HuH-7.5 (cell line): ENCODE results near the gene CACNB2.

Experiments
- DNase-seq: peaks from one replicate; pipeline ENCODE4 v3.0.0; 2011; ENCODE audit warnings: low spot score

CACNB2 gene

DNA sequence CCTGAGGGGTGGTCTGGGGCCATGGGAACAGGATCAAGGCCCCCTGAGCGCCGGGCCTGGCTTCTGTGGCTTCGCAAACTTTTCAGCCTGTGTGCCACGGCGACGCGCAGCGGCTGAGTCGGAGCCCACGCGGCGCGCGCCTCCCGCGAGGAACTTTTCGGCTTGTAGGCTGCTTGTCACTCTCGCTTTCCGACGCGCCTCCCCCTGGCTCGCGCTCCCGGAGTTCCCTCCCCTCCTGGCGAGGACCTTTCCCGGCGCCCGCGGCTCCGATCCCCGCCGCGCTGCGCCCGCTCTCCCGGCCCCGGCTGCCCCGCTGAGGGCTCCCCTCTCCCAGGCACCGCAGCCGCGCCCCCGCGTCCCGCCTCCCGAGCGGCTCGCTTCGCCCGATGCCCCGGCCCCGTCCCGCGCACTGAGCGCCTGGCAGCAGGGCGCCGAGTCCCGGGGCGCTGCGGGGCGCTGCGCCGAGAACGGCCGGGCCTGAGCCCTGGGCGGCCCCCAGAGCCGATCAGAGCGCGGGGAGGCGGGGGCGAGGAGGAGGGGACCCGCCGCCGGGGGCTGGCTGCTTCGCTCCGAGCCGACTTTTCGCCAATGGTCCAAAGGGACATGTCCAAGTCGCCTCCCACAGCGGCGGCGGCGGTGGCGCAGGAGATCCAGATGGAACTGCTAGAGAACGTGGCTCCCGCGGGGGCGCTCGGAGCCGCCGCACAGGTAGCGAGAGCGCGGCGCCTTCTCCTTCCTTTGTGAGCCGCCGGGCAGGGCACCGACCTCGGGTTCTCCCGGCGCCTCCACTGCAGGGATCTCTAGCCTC lies at the start of gene CACNB2:
Gene CACNB2 (plus strand): TSS at position 276 of the 808 bp plus-strand sequence.
- peak; percentile 9 for DNase-seq

DNA sequence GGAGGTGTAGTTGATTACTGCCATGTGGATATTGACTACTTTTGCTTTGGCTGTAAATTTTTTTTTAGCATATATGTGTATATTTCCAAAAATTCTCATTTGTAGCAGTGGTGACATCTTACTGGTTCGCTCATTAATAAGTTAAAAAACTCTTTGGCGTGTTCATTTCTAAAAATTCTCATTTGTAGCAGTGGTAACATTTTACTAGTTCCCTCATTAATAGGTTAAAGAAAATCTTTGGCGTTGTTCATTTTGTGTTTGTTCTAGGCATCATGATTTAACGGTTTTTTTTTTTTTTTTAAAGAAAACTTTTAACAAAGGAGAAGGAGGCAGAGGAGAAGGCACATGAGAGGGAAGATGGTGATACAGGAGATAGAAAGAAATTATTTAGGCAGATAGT lies 45.9 kb upstream of the CACNB2 start:
- DNase-seq = no peak

- no peak for DNase-seq
These were observed 45.4 kb upstream of the CACNB2 start for GRCh38 chr10:18094793-18095192.

GRCh38 chr10:18097524-18097923 lies 42.7 kb upstream of the CACNB2 start:
- DNase-seq = no peak

GRCh38 chr10:18098201-18098600 lies 42.0 kb upstream of the CACNB2 start:
- no peak for DNase-seq

DNA sequence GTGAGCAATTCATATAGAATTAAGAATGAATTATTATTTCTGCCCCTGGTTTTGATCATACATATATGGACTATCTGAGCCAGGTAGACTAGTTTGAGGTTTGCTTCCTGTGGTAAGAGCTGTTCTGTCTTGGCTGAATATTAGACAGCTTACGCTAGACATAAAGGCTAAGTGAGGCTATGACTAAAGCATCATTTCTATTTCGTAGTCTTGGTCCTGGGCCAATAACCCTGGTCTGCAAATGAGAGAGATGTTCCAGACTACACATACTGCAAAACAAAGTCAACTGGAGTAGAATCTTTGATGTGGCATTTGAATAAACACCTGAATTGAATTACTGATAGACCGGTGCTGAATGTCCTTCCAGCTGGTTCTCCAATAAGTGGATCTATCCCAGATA lies 40.8 kb upstream of the CACNB2 start:
- no peak for DNase-seq

DNA sequence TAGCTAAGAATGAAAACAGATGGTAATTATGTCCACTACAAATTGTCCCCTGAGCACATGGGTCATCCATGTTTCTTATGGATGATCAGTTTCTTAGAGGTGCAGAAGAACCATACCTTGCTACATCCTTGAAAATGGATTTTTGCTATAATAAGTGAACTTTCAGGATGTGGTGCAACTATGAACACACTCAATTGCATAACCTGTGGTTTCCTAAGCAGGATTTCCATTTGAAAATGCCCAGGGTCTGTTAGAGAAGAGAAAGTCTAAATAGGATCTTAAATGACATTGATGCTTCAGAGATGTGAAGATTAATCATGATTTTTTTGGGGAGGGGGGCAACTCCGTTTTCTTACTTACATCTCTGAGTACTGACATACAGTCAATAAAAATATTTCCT lies 39.6 kb upstream of the CACNB2 start:
- DNase-seq = no peak

DNA sequence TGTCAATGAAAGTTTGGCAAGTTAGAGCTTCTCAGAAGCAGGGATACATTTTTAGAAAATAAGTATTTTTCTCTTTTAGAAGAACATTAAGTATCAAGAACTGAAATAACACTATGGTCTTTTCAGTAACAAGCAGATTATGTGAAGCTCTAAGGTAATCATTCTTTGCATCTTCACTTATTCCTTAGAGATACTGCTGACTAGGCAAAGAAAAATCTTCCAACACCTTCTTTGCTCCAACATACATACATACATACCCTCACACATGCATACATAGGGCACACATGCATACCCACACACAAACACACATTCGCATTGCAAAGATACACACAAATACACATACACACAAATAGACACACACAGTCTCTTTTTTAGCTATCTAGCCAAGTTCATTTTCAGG lies 37.8 kb upstream of the CACNB2 start:
- no peak for DNase-seq

- DNase-seq = no peak
These were observed 35.9 kb upstream of the CACNB2 start for GRCh38 chr10:18104223-18104872.

GRCh38 chr10:18109341-18109870 lies 30.8 kb upstream of the CACNB2 start:
- DNase-seq = no peak

- no peak for DNase-seq
These were observed 26.3 kb upstream of the CACNB2 start for GRCh38 chr10:18113881-18114280.

GRCh38 chr10:18117276-18117675 lies 22.9 kb upstream of the CACNB2 start:
- no peak for DNase-seq

- no peak for DNase-seq
These were observed 17.5 kb upstream of the CACNB2 start for GRCh38 chr10:18122753-18123152.

DNA sequence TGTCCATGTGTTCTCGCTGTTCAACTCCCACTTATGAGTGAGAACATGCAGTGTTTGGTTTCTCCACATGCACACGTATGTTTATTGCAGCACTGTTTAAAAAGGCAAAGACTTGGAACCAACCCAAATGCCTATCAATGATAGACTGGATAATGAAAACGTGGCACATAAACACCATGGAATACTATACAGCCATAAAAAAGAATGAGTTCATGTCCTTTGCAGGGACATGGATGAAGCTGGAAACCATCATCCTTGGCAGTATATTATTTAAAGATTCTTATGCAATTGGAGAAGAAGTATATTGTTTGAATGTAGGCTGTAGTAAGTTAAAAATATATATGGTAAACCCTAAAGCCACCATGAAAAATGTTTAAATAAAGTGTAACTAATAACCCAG lies 7.2 kb upstream of the CACNB2 start:
- no peak for DNase-seq

DNA sequence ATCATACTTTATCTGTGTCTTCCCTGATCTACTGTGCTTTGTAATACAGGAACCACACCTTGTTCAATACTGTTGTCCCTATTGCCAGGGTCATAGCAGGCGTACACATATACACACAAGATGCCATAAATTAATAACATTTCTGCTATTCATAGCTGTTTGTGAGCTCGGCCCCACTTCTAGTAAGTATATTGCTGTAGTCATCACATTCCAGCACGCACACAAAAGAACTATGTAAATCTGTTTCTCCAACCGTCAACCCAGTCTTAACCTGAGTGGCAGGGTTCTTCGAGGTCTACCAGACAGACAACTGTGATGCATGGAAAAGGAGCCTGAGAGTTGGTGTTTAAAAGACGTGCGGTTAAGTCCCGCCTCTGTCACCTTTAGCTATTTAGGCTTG lies 5.7 kb upstream of the CACNB2 start:
- DNase-seq = no peak

GRCh38 chr10:18134921-18135320 lies 5.3 kb upstream of the CACNB2 start:
- no peak for DNase-seq

GRCh38 chr10:18136073-18136791 lies 4.0 kb upstream of the CACNB2 start:
- no peak for DNase-seq

DNA sequence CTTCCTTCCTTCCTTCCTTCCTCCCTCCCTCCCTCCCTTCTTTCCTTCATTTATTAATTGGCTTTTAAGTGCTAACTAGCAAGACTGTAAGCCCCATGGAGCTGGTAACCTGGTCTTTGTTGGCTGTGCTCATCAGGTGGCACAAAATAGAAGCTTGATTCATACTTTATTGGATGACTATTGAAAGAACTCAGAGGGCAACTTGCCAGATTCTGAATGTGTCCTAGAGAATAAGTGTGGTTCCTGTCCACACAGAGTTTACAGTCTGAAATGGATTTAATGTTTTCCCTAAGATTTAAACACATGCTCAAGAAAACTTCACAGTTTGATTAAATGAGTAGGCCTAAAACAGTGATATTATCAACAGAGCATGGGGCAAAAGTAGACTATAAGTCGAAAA lies 3.1 kb upstream of the CACNB2 start:
- no peak for DNase-seq

DNA sequence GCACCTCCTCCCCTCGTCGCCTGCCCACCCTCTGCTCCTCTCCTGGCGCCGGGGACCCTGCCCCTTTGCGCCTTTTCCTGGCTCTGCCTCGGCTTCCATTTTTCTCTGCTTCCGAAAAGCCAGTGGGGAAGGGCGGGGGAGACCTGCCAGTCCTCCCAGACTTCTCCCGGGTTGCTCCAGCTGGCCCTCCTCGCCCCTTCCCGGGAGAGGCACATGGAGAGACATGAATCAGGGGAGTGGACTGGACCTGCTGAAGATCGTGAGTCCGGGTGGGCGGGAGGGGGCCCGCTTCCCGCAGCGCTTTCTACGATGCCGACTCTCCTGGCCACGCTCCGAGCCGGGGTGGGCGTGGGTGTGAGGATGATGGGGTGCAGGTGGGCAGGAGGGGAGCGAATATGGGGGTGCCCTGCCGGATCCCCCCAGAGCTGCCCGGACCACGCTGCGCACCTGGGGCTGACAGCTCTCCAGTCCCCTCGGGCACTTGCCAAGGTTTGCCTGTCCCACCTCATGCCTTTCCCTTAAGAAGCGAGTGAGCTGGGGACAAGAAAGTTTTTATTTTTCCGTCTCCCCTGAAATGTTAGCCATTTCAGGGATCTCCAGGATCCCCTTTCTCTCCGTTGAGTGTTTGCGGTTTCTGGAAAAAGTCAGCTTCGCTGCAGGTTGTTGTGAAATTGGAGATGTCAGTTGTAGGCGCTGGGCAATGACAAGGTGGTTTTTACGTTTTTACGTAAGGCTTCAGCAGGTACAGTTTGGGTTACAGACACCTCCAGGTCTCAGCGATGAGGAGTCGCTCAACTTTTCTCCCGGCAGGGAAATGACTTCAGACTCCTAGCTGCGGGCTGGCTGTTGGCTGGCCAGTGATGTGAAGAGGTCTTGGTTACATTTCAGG lies 977 bp downstream of the CACNB2 start:
- no peak for DNase-seq

GRCh38 chr10:18142151-18142550 lies 1.9 kb downstream of the CACNB2 start:
- no peak for DNase-seq

DNA sequence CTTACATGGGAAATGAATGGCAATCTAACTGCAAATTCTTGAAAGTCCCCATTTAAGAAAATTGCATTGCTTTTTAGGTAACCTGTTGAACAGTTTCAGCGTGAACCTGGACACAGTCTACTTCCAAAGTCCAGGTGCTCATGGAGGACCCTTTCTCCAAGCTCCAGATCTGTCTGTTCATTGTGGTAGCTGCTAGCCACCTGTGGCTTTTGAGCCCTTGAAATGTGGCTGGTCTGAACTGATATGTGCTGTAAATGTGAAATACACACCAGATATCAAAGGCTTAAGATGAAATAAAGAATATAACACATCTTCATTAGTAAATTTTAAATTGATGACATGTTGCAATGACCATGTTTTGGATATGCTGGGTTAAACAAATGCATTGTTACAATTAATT lies 4.2 kb downstream of the CACNB2 start:
- DNase-seq = no peak

DNA sequence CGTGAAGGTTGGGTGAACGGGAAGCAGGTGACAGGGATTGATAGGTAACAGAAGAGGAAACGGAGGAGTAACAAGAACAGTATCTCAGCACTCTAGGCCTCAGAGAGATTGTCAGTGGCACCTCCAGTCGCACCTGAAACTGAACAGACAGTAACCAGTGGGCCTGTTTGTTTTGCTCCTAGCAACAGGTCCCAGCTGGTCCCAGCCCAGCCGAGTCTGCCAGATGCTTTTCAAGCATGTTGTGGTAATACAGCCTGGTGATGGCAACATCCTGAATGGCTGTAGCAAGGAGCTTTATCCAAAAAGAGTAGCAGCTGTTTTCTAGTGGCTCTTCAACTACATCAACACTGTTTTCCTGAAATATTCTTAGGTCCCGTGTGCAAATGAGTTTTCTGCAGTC lies 4.7 kb downstream of the CACNB2 start:
- no peak for DNase-seq
